SK-N-SH treated with all-trans-retinoic acid at 6 μM for 48 hours (cell line): ENCODE measurements around the gene SPOUT1.

Source experiments
- ESRRG ChIP-seq: fragments of 250-450 bp; sonication (Bioruptor Pico); IDR thresholded peaks from 2 replicates; pipeline ENCODE4 v1.6.1; 2021; ENCODE audit warnings: mild to moderate bottlenecking
- GLIS3 ChIP-seq: fragments of 250-450 bp; sonication (Bioruptor Pico); IDR thresholded peaks from 2 replicates; pipeline ENCODE4 v1.5.0; 2020; ENCODE audit warnings: mild to moderate bottlenecking, moderate library complexity
- PATZ1 ChIP-seq: fragments of 250-450 bp; sonication (Bioruptor Pico); IDR thresholded peaks from 2 replicates; pipeline ENCODE4 v1.8.0; 2020; ENCODE audit warnings: mild to moderate bottlenecking, moderate library complexity, borderline replicate concordance
- POU6F1 ChIP-seq: fragments of 250-450 bp; sonication (Bioruptor Pico); IDR thresholded peaks from 2 replicates; pipeline ENCODE4 v1.8.0; 2021; ENCODE audit warnings: low read depth, mild to moderate bottlenecking, moderate library complexity, borderline replicate concordance
- RARB ChIP-seq: fragments of 250-450 bp; sonication (Bioruptor Pico); IDR thresholded peaks from 2 replicates; pipeline ENCODE4 v1.8.0; 2021; ENCODE audit warnings: mild to moderate bottlenecking, moderate library complexity
- TCF4 ChIP-seq: fragments of 250-450 bp; sonication (Bioruptor Pico); IDR thresholded peaks from 2 replicates; pipeline ENCODE4 v1.8.0; 2021; ENCODE audit warnings: mild to moderate bottlenecking, moderate library complexity, borderline replicate concordance
- ZFP3 ChIP-seq: fragments of 250-450 bp; sonication (Bioruptor Pico); IDR thresholded peaks from 2 replicates; pipeline ENCODE4 v1.5.0; 2020; ENCODE audit warnings: mild to moderate bottlenecking, moderate library complexity
- ZNF565 ChIP-seq: fragments of 450-650 bp; formaldehyde crosslinking; conservative IDR thresholded peaks from 2 replicates; pipeline ENCODE4 v1.5.0; 2020; ENCODE audit warnings: low read depth, mild to moderate bottlenecking, moderate library complexity
- TF ChIP-seq, protein P1 (sequence below): fragments of 250-450 bp; sonication (Bioruptor Pico); IDR thresholded peaks from 2 replicates; pipeline ENCODE4 v1.5.1; 2020; ENCODE audit warnings: low read depth, mild to moderate bottlenecking, moderate library complexity

DNA sequence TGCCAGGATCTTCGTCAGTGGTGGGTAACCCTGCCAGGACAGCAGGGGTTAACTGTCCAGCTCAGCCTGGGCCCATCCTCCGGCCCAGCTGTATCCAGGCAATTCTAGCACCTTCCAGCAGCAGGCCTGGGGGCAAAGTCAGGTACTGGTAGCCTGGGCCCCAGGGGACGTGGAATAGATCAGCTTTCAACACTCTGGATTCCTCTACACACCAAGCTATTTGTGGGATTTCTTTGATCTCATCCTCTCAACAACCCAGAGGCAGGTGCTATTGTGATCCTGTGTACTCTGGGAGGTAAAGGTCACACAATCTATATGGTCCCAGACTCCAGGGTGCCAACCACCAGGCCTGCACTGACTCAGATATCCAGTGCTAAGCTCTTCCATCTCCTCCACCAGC, 8.7 kb upstream of the SPOUT1 start:
- TF ChIP-seq PATZ1 (no peak), ZFP3 (CRISPR knock-in tag) (no peak), POU6F1 (CRISPR knock-in tag) (no peak), GLIS3 (CRISPR knock-in tag) (no peak), TCF4 (CRISPR knock-in tag) (no peak), ZNF565 (CRISPR knock-in tag) (no peak), RARB (CRISPR knock-in tag) (no peak), ESRRG (CRISPR knock-in tag) (no peak)
- TF ChIP-seq, protein P1, sequence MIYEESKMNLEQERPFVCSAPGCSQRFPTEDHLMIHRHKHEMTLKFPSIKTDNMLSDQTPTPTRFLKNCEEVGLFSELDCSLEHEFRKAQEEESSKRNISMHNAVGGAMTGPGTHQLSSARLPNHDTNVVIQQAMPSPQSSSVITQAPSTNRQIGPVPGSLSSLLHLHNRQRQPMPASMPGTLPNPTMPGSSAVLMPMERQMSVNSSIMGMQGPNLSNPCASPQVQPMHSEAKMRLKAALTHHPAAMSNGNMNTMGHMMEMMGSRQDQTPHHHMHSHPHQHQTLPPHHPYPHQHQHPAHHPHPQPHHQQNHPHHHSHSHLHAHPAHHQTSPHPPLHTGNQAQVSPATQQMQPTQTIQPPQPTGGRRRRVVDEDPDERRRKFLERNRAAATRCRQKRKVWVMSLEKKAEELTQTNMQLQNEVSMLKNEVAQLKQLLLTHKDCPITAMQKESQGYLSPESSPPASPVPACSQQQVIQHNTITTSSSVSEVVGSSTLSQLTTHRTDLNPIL, result no peak
